ENCODE data around the gene ACP6.
"Not testable (repeated sequence)": the region's sequence is repeated elsewhere in the genome, so short reads cannot be mapped to it uniquely, and the experiment has no call there.

ACP6 gene

DNA sequence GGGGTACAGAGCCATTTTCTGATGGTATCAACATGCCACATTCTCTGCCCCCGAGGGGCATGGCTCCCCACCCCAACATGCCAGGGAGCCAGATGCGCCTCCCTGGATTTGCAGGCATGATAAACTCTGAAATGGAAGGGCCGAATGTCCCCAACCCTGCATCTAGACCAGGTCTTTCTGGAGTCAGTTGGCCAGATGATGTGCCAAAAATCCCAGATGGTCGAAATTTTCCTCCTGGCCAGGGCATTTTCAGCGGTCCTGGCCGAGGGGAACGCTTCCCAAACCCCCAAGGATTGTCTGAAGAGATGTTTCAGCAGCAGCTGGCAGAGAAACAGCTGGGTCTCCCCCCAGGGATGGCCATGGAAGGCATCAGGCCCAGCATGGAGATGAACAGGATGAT lies 50.6 kb downstream of the ACP6 start:
- no peak for DNase-seq

DNA sequence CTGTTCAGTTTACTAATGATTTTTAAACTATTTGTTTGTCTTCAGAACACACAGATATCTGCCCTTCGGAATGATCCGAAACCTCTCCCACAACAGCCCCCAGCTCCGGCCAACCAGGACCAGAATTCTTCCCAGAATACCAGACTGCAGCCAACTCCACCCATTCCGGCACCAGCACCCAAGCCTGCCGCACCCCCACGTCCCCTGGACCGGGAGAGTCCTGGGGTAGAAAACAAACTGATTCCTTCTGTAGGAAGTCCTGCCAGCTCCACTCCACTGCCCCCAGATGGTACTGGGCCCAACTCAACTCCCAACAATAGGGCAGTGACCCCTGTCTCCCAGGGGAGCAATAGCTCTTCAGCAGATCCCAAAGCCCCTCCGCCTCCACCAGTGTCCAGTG lies 51.6 kb downstream of the ACP6 start:
- no peak for DNase-seq

DNA sequence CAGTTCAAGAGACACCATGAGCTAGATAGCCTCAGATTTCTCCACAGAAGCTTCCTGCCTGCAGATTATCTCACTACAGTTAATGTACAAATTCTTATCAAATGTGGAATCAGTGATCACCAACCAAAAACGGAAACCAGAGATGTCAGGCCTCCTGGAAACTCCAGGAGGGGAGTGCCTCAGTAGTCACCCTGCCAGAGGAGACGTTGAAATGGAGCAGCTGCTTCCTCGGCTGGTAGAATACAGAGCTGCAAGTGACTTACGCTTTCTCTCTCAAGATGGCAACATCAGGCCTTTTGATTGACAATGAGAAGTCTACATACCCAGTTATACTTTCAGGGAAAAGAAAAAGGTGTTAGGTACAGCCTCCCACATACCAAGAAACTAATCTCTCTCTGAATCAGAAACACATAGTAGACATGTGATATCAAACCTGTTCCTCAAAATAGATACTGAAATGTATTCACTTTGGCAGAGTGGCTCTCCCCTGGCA lies 52.2 kb downstream of the ACP6 start:
- no peak for DNase-seq

DNA sequence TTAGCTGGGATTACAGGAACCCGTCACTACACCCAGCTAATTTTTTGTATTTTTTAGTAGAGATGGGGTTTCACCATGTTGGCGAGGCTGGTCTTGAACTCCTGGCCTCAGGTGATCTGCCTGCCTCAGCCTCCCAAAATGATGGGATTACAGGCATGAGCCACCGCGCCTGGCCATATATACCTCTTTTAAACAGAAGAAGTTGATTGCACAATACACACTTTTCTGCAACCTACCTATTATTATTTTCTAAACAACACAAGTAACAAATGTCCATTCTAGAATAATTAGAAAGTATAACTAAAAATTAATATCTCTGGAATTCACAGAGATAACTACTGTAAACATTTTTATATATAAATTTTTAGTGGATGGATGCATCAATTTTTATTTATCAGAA lies 55.4 kb downstream of the ACP6 start:
- not testable (repeated sequence) for DNase-seq

DNA sequence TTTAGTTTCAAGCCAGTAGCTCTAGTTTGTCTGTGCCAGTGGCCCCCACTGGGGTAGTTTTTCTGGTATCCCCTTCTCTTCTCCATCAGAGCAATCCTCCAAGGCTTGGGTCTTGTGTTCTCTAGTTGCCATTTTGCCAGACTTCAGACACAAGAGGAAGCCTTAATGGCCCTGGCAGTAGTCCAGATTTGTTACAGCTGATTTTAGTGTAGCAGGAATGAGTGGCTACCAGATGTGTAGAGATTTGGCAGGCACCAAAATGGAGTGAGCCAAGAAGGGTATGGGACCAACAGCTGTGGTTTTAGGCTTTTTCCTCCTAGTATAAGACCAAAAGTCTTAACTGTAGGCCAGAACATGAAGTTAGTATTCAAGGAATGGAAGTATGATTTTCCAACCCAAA lies 56.8 kb downstream of the ACP6 start:
- DNase-seq: no peak

DNA sequence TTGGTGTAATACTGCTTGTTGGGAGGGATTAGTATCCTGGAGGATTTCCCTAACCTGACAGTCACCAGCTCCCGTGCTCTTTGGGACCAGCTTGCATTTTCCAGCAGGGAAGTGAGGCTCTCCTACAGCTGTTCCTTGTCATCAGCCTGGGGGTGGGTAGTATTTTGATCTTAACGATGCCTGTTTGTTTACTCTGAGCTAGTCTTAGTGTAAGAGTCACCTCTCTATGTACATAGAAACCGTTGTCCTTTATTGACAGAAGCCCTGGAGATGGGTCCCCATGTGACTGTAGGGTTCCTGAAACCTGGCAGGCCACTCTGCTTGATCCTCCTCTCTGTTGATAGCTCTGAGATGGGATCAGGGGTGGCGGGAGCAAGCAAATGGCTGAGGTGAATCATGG lies 58.0 kb downstream of the ACP6 start:
- DNase-seq: no peak

DNA sequence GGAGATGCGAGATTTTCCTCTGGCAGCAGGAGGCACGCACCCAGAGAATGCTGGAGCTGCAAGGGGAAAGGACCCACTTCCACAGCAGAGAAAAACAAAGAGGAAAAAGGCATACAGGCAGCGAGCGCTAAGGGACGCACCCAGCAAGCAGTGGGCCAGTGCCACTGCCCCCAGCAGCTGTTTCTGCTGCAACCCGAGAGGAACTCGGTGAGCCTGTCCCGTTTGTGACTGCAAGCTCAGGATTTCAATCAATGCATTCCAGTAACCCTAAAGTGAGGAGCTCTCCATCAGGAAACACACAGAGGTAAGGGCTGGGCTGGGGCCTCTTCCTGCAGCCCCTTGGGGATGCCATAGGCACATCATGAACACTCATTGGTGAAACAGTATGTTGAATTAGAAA lies 58.7 kb downstream of the ACP6 start:
- no peak for DNase-seq

DNA sequence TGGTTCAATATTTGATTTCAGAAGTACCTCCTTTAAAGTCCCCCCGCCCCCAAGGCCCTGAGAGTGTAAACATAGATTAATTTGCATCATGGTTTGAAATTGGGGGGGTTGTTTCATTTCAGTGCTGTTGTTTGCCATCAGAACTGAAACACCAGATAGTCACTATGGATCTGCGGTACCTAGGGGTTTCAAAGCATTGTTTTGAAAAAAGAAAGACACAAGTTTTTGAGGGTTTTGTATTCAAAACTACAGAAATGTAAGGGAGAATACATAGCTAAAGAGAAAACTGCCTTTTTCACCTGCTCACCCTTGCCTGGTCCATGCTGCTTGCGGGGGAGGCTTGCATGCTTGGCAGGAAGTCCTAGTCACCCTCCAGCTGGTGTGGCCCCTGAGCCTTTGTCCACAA lies 59.3 kb downstream of the ACP6 start:
- no peak for DNase-seq

DNA sequence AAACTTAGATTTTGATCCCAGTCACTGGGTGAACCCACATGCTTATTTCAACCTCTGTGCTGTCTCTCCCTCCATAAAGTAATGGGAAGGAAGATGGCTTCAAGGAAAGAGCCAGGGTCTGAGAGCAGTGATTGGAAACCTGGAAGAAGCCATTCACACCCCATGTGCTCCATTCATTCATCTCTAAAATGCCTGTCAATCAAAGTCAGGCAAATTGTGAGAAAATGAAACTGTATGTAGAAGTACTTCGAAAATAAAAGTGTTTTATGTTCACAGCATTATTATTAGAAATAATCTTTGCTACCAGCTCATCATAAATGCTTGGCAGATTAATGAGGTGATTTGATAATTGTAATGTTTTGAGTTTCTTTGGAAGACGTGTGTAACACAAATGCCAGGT lies 61.0 kb downstream of the ACP6 start:
- DNase-seq: no peak

DNA sequence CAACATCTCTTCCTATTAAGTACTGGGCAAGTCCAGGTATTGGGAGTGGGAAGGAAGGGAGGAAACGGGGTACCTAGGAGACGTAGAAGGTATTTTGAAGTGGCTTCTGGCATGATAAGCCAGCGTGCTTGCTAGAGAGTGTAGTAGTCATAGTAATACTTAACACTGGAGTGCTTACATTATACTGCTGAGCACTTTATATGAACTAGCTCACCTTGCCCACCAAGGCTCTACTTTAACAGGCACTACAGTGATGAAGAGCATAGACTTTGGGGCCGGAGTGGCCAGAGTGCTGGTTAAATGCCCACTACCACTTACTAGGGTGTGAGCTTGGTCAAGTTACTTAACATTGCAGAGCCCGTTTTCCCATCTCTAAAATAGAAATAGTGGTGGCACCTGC lies 61.7 kb downstream of the ACP6 start:
- no peak for DNase-seq

DNA sequence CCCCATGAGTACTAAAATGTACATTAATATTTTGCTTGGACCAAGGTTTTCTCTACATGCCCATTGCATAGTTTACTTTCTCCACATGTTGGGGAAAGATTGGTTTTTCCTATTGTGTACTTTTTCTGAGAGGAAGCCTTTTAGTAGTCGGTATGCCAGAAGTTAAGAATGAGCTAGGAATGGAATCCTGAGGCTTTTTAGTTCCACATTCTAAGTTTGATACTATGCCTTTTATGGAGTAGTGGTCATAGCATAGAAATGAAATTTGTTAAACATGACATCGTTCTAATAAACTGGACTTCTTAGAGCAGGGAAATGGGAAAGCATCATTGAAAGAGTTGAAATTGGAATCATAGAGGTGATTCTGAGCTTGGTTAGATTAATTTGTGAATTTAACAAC lies 64.7 kb downstream of the ACP6 start:
- no peak for DNase-seq

DNA sequence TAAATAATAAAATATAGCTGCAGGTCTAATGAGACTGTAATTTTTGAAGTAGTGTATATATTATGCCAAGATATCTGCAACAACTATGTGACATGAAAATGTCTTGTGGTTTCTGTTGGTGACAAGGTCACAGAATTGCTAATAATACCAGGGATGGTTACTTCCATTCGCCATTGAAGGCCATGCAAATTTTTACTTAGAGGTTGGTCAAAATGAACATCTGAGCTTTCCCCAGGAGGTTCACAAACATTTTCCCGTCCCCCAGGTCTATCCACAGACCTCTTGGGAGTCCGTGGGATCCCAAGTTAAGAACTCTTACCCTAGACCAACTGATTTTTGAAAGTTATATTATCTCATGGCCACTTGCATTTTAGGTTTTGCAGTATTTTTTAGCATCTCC lies 66.3 kb downstream of the ACP6 start:
- DNase-seq: no peak

DNA sequence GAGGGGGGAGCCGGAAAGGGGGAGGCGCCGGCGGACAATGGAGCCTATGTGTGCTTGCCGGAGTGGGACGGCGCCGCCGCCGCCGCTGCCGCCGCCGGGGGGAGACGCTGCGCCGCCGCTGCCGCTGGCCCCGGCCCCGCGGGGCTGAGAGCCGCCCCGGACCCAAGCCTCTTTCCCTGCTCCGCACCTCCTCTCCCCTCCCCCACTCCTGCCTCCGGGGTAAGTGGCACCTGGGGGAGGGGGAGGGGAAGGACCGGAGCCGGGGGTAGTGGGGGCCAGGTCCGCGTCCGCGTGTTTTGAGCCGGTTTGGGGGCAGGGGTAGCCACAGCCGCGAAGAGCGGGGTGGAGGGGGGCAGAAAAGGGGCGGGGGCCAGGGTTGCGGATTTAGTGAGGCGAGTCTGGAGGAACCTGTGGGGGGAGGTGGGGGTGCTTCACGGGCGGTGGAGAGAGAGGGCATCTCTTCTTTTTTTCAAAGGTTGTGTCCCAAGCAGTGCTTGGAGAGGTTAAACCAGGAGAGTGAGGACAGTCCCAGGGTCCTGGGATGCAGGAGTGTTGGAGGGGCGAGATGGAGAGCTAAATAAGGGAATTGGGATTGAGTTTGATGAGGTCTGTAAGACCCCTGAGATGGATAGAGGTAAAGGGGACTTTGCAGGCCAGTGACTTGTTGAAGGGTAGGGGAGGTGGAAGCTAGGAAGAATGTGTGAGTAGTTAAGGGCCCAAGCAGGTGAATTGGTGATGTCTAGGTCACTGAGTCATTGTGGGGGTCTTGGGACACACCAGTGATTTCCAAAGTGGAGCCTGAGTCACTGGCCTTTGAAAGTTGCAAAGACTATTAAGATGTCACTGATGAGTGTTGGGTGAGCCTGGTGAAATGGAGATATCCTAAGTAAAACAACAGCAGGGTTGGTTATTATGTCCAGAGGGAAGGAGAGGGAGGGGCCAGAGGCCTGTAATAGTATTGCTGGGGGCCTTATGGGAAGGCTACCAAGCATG lies 69.9 kb downstream of the ACP6 start:
- DNase-seq: no peak

DNA sequence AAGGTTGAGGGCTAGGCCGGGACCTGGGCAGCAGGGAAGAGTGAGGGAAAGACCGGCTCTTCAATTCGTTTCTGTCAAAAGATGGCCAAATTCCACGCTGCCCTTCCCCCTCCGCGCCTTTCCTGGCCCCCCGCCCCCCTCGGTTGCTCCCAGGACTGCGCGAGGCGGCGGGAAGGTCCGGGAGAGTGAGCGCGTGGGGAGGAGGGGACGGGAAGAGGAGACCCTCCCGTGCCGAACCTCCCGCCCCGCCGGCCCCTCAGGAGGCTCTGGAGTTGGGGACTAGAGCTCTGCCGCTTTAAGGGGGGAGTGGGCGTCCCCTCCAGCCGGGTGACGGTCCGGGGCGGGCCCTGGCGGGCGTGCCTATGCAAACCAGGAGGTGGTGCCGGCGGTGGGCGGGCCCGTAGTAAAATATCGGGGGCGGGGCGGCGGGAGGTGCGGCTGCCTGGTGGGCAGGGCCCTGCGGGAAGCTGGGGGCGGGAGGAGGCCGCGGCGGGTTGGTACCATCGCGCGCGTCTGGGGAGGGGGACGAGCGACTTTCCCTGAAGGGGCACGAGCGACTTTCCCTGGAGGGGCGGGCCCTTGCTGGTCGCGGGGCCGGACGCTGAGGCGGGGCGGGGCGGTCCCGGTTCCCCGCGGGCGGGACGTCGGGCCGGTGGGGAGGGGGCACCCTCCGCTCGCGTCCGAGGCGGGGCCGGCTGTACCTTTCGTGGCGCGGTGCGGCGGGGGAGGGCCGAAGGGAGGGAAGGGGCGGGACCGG lies 70.8 kb downstream of the ACP6 start:
- DNase-seq: peak; percentile 83

DNA sequence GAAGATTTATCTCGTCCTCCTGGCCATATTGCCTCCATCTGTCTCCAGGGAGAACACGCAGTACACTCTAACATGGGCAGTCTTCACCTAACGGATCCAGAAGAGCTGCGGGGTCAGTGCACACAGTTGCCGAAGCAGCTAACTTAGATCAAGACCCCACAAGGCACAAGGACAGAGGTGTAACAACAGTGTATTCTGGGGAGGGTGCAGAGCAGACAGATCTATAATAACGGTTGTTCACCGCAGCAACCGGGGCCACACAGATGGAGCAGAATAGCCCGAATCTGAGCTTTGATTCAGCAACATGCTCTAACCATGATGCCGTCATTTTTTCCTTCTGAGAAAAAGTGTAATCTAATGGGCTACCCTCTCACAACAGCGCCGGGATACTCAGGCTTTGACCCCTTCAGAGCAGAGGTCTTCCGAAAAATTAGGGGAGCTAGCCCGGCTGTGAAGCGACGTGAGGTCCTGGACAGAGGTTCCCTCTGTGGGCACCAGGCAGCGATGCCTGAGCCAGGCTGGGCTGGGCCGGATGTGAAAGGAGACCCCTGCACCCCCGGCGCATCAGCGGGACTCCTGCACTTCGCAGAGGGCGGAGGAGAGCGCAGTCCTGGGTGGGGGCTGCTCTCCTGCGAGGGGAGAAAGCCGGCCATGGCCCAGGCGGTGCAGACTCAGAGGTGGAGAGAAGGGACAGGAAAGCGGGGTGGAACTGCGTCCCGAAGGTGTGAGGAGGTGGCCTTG lies 71.5 kb downstream of the ACP6 start:
- no peak for DNase-seq

DNA sequence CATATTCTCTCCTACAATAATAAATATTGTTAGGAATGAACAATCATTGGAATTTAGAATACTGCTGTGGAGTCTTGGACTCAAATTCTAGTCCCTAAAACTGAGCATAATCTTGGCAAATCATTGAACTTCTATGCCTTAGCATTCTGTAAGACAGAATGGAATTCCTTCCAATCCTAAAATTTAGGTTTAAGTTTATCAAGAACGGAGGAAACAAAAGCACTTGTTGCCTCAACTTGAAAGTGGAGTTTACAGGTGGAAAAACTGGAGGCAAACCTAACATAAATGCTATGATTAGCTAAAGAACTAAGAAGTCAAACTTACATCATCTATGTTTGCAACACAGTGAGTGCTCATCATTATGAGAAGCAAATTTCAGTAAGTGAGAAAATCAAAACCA lies 73.3 kb downstream of the ACP6 start:
- DNase-seq: no peak

Data from cortex of kidney (tissue), 1 donor.